ENCODE measurements around the gene P2RY8.

Gene P2RY8

DNA sequence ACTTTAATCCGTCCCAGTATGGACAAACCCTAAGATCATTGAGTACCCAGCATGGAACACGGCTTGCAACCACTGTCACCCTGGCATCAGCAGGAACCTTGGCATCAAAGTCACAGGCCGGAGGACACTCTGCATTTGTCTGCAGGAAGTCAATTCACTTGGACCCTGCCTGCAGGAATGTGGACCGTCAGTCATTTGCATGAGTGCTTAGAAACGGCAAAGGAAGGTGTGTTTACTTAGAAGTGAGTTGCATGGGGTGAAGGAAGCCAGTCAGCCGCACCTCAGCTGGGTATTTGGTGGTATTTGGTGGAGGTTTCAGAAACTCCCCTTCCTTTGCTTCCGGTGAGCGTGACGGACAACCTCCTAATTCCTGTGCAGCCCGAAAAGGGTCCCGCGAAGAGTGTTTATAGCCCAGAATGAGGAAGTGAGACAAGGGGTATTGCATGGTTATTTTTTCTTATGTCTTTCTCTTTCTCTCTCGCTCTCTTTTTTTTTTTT lies 15.5 kb downstream of the P2RY8 start:
- no peaks in the 10 kb centered on the region for H3K36me3 ChIP-seq (ENCODE audit: insufficient read depth, insufficient read length, low read length)
- no peak overlapping the region for H3K4me3 ChIP-seq (ENCODE audit: insufficient read length, low read depth)
- TF ChIP-seq YY1 (IDR thresholded peaks at IDR 0.05; ENCODE audit: insufficient read depth, insufficient read length), result no peak
- TF ChIP-seq ZNF274 (IDR thresholded peaks at IDR 0.05; ENCODE audit: low read depth, low read length), result no peak
- no peak for TF ChIP-seq SUZ12 (IDR thresholded peaks at IDR 0.05; ENCODE audit: extremely low read depth, insufficient read depth, insufficient read length)
- H3K9ac ChIP-seq (ENCODE audit: insufficient read length, low read depth), result no peak overlapping the region
- peaks cover 5% of the 10 kb centered on the region for H3K27me3 ChIP-seq (ENCODE audit: insufficient read depth, insufficient read length)
- H3K4me1 ChIP-seq (ENCODE audit: insufficient read depth, insufficient read length), result peaks cover 3% of the 10 kb centered on the region
- H3K9me3 ChIP-seq (ENCODE audit: insufficient read depth, low read length), result no peaks in the 10 kb centered on the region
- peak; percentile 42 for DNase-seq (ENCODE audit: low read depth, low spot score)

DNA sequence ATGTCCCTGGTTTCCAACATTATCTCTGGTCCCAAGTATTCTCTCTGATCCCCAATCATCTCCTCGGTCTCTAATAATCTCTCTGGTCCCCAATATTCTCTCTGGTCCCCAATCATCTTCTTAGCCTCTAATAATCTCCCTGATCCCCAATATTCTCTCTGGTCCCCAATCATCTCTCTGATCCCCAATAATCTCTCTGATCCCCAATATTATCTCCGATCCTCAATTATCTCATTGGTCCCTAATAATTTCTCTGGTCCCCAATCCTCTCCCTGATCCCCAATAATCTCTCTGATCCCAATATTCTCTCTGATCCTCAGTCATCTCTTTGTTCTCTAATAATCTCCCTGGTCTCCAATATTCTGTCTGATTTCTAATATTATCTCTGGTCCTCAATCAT lies 16.6 kb downstream of the P2RY8 start:
- no peak overlapping the region for H3K4me3 ChIP-seq (ENCODE audit: insufficient read length, low read depth)
- peaks cover 3% of the 10 kb centered on the region for H3K4me1 ChIP-seq (ENCODE audit: insufficient read depth, insufficient read length)
- no peaks in the 10 kb centered on the region for H3K36me3 ChIP-seq (ENCODE audit: insufficient read depth, insufficient read length, low read length)
- DNase-seq (ENCODE audit: low read depth, low spot score), result no peak
- no peak overlapping the region for H3K9ac ChIP-seq (ENCODE audit: insufficient read length, low read depth)
- peaks cover 1% of the 10 kb centered on the region for H3K27me3 ChIP-seq (ENCODE audit: insufficient read depth, insufficient read length)
- H3K9me3 ChIP-seq (ENCODE audit: insufficient read depth, low read length), result no peaks in the 10 kb centered on the region
- TF ChIP-seq YY1 (IDR thresholded peaks at IDR 0.05; ENCODE audit: insufficient read depth, insufficient read length), result no peak

DNA sequence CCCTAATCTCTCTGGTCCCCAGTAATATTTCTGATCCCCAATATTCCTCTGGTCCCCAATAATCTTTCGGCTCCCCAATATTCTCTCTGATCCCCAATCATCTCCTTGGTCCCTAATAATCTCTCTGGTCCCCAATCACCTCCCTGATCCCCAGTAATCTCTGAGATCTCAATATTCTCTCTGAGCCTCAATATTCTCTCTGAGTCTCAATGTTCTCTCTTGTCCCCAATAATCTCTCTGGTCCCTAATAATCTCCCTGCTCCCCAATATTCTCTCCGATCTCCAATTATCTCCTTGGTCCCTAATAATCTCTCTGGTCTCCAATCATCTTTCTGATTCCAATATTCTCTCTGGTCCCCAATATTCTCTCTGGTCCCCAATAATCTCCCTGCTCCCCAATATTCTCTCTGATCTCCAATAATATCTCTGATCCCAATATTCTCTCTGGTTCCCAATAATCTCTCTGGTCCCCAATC lies 17.9 kb downstream of the P2RY8 start:
- no peak for TF ChIP-seq ZNF274 (IDR thresholded peaks at IDR 0.05; ENCODE audit: low read depth, low read length)
- no peak for TF ChIP-seq YY1 (IDR thresholded peaks at IDR 0.05; ENCODE audit: insufficient read depth, insufficient read length)
- no peak for TF ChIP-seq SUZ12 (IDR thresholded peaks at IDR 0.05; ENCODE audit: extremely low read depth, insufficient read depth, insufficient read length)
- Histone ChIP-seq H3K9me3 (ENCODE audit: insufficient read depth, low read length) (no peaks in the 10 kb centered on the region), H3K4me3 (ENCODE audit: insufficient read length, low read depth) (no peak overlapping the region), H3K9ac (ENCODE audit: insufficient read length, low read depth) (no peak overlapping the region), H3K27me3 (ENCODE audit: insufficient read depth, insufficient read length) (peaks cover 2% of the 10 kb centered on the region), H3K4me1 (ENCODE audit: insufficient read depth, insufficient read length) (peaks cover 3% of the 10 kb centered on the region), H3K36me3 (ENCODE audit: insufficient read depth, insufficient read length, low read length) (no peaks in the 10 kb centered on the region)
- DNase-seq (ENCODE audit: low read depth, low spot score), result no peak

DNA sequence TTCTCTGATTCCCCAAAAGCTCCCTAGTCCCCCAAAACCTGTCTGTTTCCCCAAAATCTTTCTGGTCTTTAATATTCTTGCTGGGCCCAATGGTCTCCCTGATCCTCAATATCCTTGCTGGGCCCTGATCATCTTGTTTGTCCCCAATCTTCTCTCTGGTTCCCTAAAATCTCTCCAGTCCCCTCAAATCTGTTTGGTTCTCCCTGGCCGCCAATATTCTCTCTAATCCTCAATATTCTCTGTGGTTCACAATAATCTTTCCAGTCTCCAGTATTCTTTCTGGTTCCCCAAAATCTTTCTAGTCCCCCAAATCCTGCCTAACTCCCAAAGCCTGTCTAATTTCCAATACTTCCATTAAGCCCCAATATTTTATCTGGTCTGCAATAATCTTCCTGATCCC lies 18.5 kb downstream of the P2RY8 start:
- Histone ChIP-seq H3K4me3 (ENCODE audit: insufficient read length, low read depth) (no peak overlapping the region), H3K9ac (ENCODE audit: insufficient read length, low read depth) (no peak overlapping the region), H3K27me3 (ENCODE audit: insufficient read depth, insufficient read length) (peaks cover 8% of the 10 kb centered on the region), H3K36me3 (ENCODE audit: insufficient read depth, insufficient read length, low read length) (no peaks in the 10 kb centered on the region), H3K9me3 (ENCODE audit: insufficient read depth, low read length) (no peaks in the 10 kb centered on the region), H3K4me1 (ENCODE audit: insufficient read depth, insufficient read length) (peaks cover 3% of the 10 kb centered on the region)
- TF ChIP-seq ZNF274 (IDR thresholded peaks at IDR 0.05; ENCODE audit: low read depth, low read length), result no peak
- TF ChIP-seq YY1 (IDR thresholded peaks at IDR 0.05; ENCODE audit: insufficient read depth, insufficient read length), result no peak
- no peak for TF ChIP-seq SUZ12 (IDR thresholded peaks at IDR 0.05; ENCODE audit: extremely low read depth, insufficient read depth, insufficient read length)
- DNase-seq (ENCODE audit: low read depth, low spot score), result no peak

DNA sequence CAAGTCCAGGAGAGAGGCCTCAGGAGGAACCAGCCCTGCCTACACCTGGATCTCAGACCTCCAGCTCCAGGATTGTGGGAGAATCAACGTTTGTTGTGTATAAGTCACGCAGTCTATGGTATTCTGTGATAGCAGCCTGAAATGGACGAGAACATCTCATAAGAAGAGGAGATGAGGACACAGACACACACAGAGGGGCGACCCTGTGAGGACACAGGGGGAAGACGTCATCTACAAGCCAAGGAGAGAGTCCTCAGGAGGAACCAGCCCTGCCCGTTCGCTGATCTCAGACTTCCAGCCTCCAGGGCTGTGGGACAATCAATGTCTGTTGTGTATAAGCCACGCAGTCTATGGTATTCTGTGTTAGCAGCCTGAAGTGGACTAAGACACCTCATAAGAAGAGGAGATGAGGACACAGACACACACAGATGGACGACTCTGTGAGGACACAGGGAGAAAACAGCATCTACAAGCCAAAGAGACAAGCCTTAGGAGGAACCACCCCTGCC lies 20.3 kb downstream of the P2RY8 start:
- Histone ChIP-seq H3K9me3 (ENCODE audit: insufficient read depth, low read length) (no peaks in the 10 kb centered on the region), H3K4me3 (ENCODE audit: insufficient read length, low read depth) (no peak overlapping the region), H3K36me3 (ENCODE audit: insufficient read depth, insufficient read length, low read length) (no peaks in the 10 kb centered on the region), H3K27me3 (ENCODE audit: insufficient read depth, insufficient read length) (peaks cover 12% of the 10 kb centered on the region), H3K4me1 (ENCODE audit: insufficient read depth, insufficient read length) (no peaks in the 10 kb centered on the region), H3K9ac (ENCODE audit: insufficient read length, low read depth) (no peak overlapping the region)
- no peak for TF ChIP-seq SUZ12 (IDR thresholded peaks at IDR 0.05; ENCODE audit: extremely low read depth, insufficient read depth, insufficient read length)
- no peak for TF ChIP-seq ZNF274 (IDR thresholded peaks at IDR 0.05; ENCODE audit: low read depth, low read length)
- no peak for TF ChIP-seq YY1 (IDR thresholded peaks at IDR 0.05; ENCODE audit: insufficient read depth, insufficient read length)
- no peak for DNase-seq (ENCODE audit: low read depth, low spot score)

DNA sequence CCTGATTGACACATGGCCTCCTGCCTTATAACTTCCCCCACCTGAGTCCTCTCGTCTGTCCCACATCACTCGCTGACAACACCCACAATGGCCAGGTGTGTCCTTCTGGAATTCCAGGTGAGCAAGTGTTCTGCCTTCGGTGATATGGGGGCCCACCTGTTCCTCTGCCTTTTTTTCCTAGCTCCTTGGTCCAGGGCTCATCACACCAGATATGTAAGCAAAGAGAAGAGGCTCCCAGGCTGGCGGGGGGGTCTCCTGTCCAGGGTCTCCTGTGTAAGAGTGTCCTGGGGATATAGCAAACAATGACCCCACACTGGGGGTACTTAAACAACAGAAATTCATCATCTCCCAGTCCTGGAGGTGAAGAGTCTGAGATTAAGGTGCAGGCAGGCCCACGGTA lies 25.2 kb downstream of the P2RY8 start:
- no peaks in the 10 kb centered on the region for H3K9me3 ChIP-seq (ENCODE audit: insufficient read depth, low read length)
- H3K27me3 ChIP-seq (ENCODE audit: insufficient read depth, insufficient read length), result peaks cover 12% of the 10 kb centered on the region
- TF ChIP-seq YY1 (IDR thresholded peaks at IDR 0.05; ENCODE audit: insufficient read depth, insufficient read length) (no peak), SUZ12 (IDR thresholded peaks at IDR 0.05; ENCODE audit: extremely low read depth, insufficient read depth, insufficient read length) (no peak), ZNF274 (IDR thresholded peaks at IDR 0.05; ENCODE audit: low read depth, low read length) (no peak)
- no peaks in the 10 kb centered on the region for H3K36me3 ChIP-seq (ENCODE audit: insufficient read depth, insufficient read length, low read length)
- H3K4me3 ChIP-seq (ENCODE audit: insufficient read length, low read depth), result no peak overlapping the region
- H3K4me1 ChIP-seq (ENCODE audit: insufficient read depth, insufficient read length), result no peaks in the 10 kb centered on the region
- no peak overlapping the region for H3K9ac ChIP-seq (ENCODE audit: insufficient read length, low read depth)
- DNase-seq (ENCODE audit: low read depth, low spot score), result no peak

DNA sequence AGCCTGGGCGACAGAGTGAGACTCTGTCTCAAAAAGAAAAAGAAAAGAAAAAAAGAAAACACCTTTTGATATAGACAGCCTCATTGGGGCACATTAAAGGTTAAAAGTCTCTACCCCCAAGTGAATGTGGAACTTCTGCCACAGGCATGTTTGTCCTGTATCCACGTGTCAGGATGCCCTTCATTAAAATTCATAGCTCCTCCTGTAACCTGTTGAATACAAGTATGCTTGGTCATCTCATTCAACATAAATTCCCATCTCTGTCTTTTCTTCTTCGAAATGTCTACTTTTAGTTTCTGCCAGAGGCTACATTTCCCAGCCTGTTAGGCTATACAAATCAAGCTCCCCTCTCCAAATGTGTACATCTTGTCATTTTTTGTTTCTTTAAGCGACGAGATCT lies 25.8 kb downstream of the P2RY8 start:
- Histone ChIP-seq H3K9me3 (ENCODE audit: insufficient read depth, low read length) (no peaks in the 10 kb centered on the region), H3K9ac (ENCODE audit: insufficient read length, low read depth) (no peak overlapping the region), H3K27me3 (ENCODE audit: insufficient read depth, insufficient read length) (peaks cover 12% of the 10 kb centered on the region), H3K4me3 (ENCODE audit: insufficient read length, low read depth) (no peak overlapping the region), H3K4me1 (ENCODE audit: insufficient read depth, insufficient read length) (no peaks in the 10 kb centered on the region), H3K36me3 (ENCODE audit: insufficient read depth, insufficient read length, low read length) (no peaks in the 10 kb centered on the region)
- no peak for TF ChIP-seq ZNF274 (IDR thresholded peaks at IDR 0.05; ENCODE audit: low read depth, low read length)
- TF ChIP-seq YY1 (IDR thresholded peaks at IDR 0.05; ENCODE audit: insufficient read depth, insufficient read length), result no peak
- TF ChIP-seq SUZ12 (IDR thresholded peaks at IDR 0.05; ENCODE audit: extremely low read depth, insufficient read depth, insufficient read length), result no peak
- DNase-seq (ENCODE audit: low read depth, low spot score), result no peak

Measured in NT2/D1 (cell line).